ENCODE data around the gene DIPK1B.
A peak's percentile ranks its signal among the peaks of the same experiment; 100 is the strongest.

Gene DIPK1B

GRCh38 chr9:136711751-136712689 is at the start of gene DIPK1B:
Gene DIPK1B (plus strand): TSS chr9:136712572. CDS start chr9:136712666, 94 bp downstream.
- DNase-seq = peak; percentile 57 to 92 (median 90)

- DNase-seq = no peak
Observed at GRCh38 chr9:136662656-136663581, 49.5 kb upstream of the DIPK1B start, which contains the start of gene EGFL7. Gene EGFL7 (plus strand): TSS chr9:136662916. CDS start chr9:136668283, 5,367 bp downstream.

DNA sequence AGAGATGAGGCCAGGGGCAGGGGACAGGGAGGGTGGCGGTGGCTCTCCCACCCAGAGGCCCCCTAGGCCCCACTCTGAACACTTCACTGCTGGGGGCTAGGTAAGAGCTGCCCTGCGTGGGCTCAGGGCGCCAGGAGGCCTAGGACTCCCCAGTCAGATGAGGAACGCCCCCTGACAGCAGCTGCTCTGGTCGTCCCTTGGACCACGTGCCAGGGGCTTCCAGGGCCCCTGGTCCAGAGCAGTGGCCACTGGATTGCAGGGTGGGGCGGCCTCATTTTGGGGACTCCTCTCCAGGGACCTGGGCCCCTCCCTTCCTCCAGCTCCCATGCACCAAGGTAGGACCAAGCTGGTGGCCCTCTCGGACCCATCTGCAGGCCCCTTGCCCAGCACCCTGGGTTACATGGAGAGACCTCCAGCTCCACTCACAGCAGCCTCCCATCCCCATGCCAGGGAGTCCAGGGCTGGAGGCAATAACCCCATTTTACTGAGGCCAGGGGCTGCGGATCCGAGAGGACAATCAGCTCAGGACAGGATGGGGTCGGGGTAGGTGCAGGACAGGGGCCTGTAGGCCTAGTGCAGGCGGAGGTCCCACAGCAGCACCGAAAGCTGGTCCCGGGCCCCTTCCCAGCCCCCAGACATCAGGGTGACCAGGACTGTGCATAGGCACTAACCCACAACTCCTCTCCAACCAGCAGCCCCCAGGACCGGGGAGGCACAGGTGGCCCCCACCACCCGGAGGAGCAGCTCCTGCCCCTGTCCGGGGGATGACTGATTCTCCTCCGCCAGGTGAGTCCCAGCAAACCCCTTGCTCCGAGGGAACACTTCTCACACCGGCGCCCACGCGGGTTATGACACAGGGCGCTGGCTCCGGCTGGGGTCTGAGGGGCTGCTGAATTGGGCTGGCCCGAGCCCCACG is 48.1 kb upstream of the DIPK1B start:
- no peak for DNase-seq

GRCh38 chr9:136665111-136665703 is 47.2 kb upstream of the DIPK1B start:
- DNase-seq = peak in 2 of 3 experiments; percentile 55 to 57

DNA sequence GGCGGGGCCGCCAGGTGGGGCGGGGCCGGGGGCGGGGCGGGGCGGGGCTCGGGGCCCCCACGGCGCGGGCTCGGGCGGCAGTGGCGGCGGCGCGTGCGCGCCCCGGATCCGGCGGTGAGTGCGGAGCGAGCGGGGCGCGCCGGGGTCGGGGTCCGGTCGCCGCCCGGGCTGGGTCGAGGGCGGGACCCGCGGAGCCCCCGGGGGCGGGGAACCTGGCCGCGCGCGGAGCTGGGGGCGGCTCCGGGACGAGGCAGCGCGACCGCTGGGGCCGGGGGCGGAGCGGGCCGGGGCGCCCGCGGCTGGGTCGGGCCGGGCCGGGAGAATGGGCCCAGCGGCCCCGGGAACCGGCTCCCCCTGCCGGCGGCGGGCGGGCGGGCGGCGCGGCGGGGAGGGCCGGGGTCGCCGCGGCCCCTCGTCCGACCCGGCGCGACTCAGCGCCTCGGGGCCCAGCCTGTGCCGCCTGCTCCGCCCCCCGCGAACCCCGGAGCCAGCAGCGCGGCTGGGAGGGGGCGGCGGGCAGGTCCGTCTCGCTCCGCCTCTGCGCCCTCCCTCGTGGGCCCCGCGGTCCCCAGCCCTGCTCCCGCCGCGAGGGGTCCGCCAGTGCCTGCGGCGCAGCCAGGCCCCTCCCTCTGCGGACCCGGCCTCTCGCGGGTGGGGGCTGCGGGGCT is 46.5 kb upstream of the DIPK1B start:
- DNase-seq = peak in 2 of 3 experiments; percentile 50 to 52

- DNase-seq = peak in 2 of 3 experiments; percentile 44 to 57
Observed at GRCh38 chr9:136666372-136667213, 45.8 kb upstream of the DIPK1B start.

GRCh38 chr9:136667214-136667939 is 45.0 kb upstream of the DIPK1B start:
- DNase-seq = peak in 2 of 3 experiments; percentile 60 to 61

DNA sequence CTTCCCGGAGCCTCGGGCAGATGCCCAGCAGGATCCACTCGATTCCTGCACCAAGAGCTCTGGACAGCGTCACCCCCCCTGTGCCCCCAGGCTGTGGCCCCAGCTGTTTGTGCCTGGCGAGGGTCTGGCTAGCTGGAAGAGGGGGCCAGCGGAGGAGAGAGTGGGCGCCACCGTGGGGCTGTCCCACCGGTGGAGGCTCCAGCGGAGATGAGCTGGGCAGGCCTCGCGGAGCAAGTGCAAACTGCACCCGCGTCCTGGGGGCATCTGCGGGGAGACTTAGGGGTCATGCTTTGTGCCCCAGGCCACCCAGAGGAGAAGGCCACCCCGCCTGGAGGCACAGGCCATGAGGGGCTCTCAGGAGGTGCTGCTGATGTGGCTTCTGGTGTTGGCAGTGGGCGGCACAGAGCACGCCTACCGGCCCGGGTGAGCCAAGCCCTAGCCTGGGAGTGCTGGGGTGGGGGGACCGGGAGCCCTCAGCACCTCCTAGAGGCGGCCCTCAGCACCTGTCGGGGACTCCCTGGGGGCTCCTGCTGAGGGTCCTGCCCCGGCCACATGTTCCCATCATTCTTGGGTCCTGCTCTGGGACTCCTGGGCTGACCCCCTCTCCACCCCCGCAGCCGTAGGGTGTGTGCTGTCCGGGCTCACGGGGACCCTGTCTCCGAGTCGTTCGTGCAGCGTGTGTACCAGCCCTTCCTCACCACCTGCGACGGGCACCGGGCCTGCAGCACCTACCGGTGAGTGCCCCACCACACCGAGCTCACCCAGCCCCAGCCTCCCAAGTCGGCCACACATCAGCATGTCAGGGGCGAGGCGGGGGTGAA is 44.2 kb upstream of the DIPK1B start:
- peak in 1 of 3 experiments; percentile 55 for DNase-seq

DNA sequence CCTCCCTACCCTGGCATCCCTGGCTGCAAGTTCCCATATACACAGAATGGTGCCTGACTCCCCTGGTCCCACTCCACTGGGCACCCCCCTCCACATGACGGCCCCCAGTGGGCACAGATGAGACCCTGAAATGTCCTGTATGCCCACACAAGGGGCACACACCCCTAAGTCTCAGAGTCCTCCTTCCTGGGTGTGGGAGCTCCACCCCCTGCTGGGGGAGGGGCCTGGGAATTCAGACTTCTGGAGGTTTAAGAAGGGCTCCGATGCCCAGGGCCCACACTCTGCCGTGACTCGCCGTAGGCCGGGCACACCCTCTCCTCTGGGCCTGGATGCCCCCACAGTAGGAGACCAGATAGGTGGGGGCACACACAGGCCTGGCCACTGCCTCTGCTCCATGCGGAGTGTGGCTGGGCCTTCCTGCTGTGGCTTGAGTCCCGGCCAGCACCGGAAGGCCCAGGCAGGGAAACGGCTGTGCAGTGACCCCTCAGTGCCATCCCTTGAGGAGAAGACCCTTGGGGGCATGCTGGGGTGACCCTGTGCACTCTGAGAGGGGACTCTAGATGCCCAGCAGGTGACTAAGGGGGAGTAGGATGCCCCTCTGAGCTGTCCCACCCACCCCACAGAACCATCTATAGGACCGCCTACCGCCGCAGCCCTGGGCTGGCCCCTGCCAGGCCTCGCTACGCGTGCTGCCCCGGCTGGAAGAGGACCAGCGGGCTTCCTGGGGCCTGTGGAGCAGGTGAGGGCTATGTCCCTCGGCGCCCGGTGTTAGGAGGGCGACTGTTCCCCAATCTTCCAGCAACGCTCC is 43.2 kb upstream of the DIPK1B start:
- no peak for DNase-seq

GRCh38 chr9:136669791-136670464 is 42.4 kb upstream of the DIPK1B start:
- no peak for DNase-seq

- no peak for DNase-seq
Observed at GRCh38 chr9:136670576-136671253, 41.7 kb upstream of the DIPK1B start.

DNA sequence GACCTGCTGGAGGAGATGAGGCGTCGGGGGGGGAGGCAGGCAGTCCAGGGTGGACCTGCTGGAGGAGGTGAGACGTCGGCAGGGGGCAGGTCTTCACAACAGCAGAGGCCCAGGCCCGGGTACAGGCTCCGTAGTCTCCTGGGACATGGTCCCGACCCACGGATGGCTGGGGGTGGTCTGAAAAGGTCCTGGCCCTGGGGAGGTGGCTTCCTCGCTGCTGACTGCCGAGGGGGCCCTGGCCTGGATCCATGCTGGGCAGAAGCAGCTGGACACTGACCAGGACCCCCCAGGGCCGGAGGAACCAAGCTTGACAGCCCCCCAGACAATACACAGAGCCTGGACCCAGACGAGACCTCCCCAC is 41.1 kb upstream of the DIPK1B start:
- no peak for DNase-seq

- peak in 1 of 3 experiments; percentile 18 for DNase-seq
Observed at GRCh38 chr9:136671646-136672430, 40.5 kb upstream of the DIPK1B start.

DNA sequence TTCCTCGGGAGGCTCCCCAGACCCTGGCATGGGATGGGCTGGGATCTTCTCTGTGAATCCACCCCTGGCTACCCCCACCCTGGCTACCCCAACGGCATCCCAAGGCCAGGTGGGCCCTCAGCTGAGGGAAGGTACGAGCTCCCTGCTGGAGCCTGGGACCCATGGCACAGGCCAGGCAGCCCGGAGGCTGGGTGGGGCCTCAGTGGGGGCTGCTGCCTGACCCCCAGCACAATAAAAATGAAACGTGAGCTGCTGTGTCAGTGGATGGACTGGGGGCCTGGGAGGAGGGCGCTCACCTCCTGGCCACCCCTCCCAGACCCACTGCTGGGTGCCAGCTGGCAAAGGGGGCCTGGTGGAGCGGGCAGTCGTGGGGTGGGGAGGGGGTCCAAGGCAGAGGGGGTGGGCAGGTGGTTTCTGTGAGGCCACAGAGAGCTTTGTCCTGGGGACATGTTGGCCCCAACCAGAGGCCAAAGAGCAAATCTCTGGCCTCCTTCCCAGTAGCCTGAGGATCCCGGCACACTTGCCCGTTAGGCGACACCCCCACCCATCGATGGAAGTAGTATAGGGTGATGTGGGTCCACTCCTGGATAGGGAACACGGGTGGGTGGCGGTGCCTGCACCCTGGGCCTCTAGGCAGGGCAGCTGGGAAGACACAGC is 39.8 kb upstream of the DIPK1B start:
- no peak for DNase-seq
